ENCODE measurements around the gene LRRC61.
A peak's percentile ranks its signal among the peaks of the same experiment; 100 is the strongest.
"Not testable (repeated sequence)": the region's sequence is repeated elsewhere in the genome, so short reads cannot be mapped to it uniquely, and the experiment has no call there.

Gene LRRC61

GRCh38 chr7:150322833-150323681 lies at the start of gene LRRC61, which contains the start of gene ACTR3C:
Gene LRRC61 (plus strand): TSS chr7:150323355. CDS start chr7:150336862, 13,507 bp downstream.
Gene ACTR3C (minus strand): TSS chr7:150323545. CDS start chr7:150295296, 28,249 bp downstream.
- DNase-seq = peak; percentile 28

- DNase-seq = not testable (repeated sequence)
These were observed 46.9 kb upstream of the LRRC61 start for GRCh38 chr7:150276132-150276695.

GRCh38 chr7:150278383-150278782 lies 44.8 kb upstream of the LRRC61 start:
- not testable (repeated sequence) for DNase-seq

- not testable (repeated sequence) for DNase-seq
These were observed 41.3 kb upstream of the LRRC61 start for GRCh38 chr7:150281681-150282403.

- DNase-seq = not testable (repeated sequence)
These were observed 40.0 kb upstream of the LRRC61 start for GRCh38 chr7:150283111-150283510.

- not testable (repeated sequence) for DNase-seq
These were observed 39.5 kb upstream of the LRRC61 start for GRCh38 chr7:150283608-150284007.

- DNase-seq = not testable (repeated sequence)
These were observed 37.1 kb upstream of the LRRC61 start for GRCh38 chr7:150285849-150286754.

GRCh38 chr7:150287815-150288214 lies 35.3 kb upstream of the LRRC61 start:
- DNase-seq = not testable (repeated sequence)

GRCh38 chr7:150288816-150289215 lies 34.3 kb upstream of the LRRC61 start:
- not testable (repeated sequence) for DNase-seq

GRCh38 chr7:150290317-150290716 lies 32.8 kb upstream of the LRRC61 start:
- DNase-seq = not testable (repeated sequence)

GRCh38 chr7:150295027-150295426 lies 28.1 kb upstream of the LRRC61 start:
- not testable (repeated sequence) for DNase-seq

- not testable (repeated sequence) for DNase-seq
These were observed 27.5 kb upstream of the LRRC61 start for GRCh38 chr7:150295614-150296013.

- not testable (repeated sequence) for DNase-seq
These were observed 26.4 kb upstream of the LRRC61 start for GRCh38 chr7:150296802-150297201.

- DNase-seq = not testable (repeated sequence)
These were observed 25.2 kb upstream of the LRRC61 start for GRCh38 chr7:150297978-150298377.

GRCh38 chr7:150302908-150303310 lies 20.2 kb upstream of the LRRC61 start:
- not testable (repeated sequence) for DNase-seq

GRCh38 chr7:150304499-150305258 lies 18.5 kb upstream of the LRRC61 start:
- not testable (repeated sequence) for DNase-seq

- DNase-seq = not testable (repeated sequence)
These were observed 17.8 kb upstream of the LRRC61 start for GRCh38 chr7:150305259-150305902.

- DNase-seq = not testable (repeated sequence)
These were observed 17.3 kb upstream of the LRRC61 start for GRCh38 chr7:150305903-150306284.

GRCh38 chr7:150306377-150306776 lies 16.8 kb upstream of the LRRC61 start:
- not testable (repeated sequence) for DNase-seq

GRCh38 chr7:150307129-150307528 lies 16.0 kb upstream of the LRRC61 start:
- no peak for DNase-seq

- DNase-seq = no peak
These were observed 15.3 kb upstream of the LRRC61 start for GRCh38 chr7:150307904-150308303.
